Mesendoderm (in vitro differentiated cells): ENCODE results near the gene ZNF83.
A peak's percentile ranks its signal among the peaks of the same experiment; 100 is the strongest.
"Not testable (repeated sequence)": the region's sequence is repeated elsewhere in the genome, so short reads cannot be mapped to it uniquely, and the experiment has no call there.

ENCODE experiments used
- DNase-seq: peaks from one replicate; pipeline ENCODE4 v3.0.0; 2013
- H2AK5ac ChIP-seq: 2 replicates; pipeline ENCODE4 v1.6.1; 2013; ENCODE audit warnings: low read length, inconsistent platforms
- H2BK120ac ChIP-seq: 2 replicates; pipeline ENCODE4 v1.6.1; 2013; ENCODE audit warnings: low read depth, mild to moderate bottlenecking, low read length, moderate library complexity, mixed read lengths
- H2BK15ac ChIP-seq: replicated peaks from 2 replicates; pipeline ENCODE4 v1.6.1; 2013; ENCODE audit warnings: low read depth, mild to moderate bottlenecking, moderate library complexity
- H2BK5ac ChIP-seq: 2 replicates; pipeline ENCODE4 v1.6.1; 2013; ENCODE audit warnings: low read length, inconsistent platforms
- H3K18ac ChIP-seq: 2 replicates; pipeline ENCODE4 v1.6.1; 2013; ENCODE audit warnings: mild to moderate bottlenecking, low read length, mixed read lengths
- H3K23ac ChIP-seq: one replicate; pipeline ENCODE4 v1.6.1; 2013; ENCODE audit warnings: low read length
- H3K27ac ChIP-seq: 2 replicates; pipeline ENCODE4 v1.5.1; 2013; ENCODE audit warnings: low read depth, mild to moderate bottlenecking, inconsistent platforms, low read length, moderate library complexity
- H3K27me3 ChIP-seq: 2 replicates; pipeline ENCODE4 v1.6.1; 2013; ENCODE audit warnings: low read length, control low read depth, mild to moderate bottlenecking, inconsistent platforms; ENCODE audit not compliant: insufficient read depth, poor library complexity
- H3K36me3 ChIP-seq: 2 replicates; pipeline ENCODE4 v1.6.1; 2013; ENCODE audit warnings: low read length, inconsistent platforms; ENCODE audit not compliant: control insufficient read depth, insufficient read depth
- H3K4ac ChIP-seq: one replicate; pipeline ENCODE4 v1.6.1; 2013; ENCODE audit warnings: low read depth, mild to moderate bottlenecking, low read length, moderate library complexity
- H3K4me1 ChIP-seq: 2 replicates; pipeline ENCODE4 v1.6.1; 2013; ENCODE audit warnings: low read depth, low read length, inconsistent platforms; ENCODE audit not compliant: control insufficient read depth
- H3K4me2 ChIP-seq: 2 replicates; pipeline ENCODE4 v1.6.1; 2013; ENCODE audit warnings: low read length
- H3K4me3 ChIP-seq: 2 replicates; pipeline ENCODE4 v1.5.1; 2013; ENCODE audit warnings: mild to moderate bottlenecking, low read length
- H3K56ac ChIP-seq: one replicate; pipeline ENCODE4 v1.6.1; 2013; ENCODE audit warnings: low read length
- H3K79me1 ChIP-seq: 2 replicates; pipeline ENCODE4 v1.6.1; 2013; ENCODE audit warnings: low read length, inconsistent platforms
- H3K79me2 ChIP-seq: 2 replicates; pipeline ENCODE4 v1.6.1; 2013; ENCODE audit warnings: mild to moderate bottlenecking, low read length; ENCODE audit not compliant: control insufficient read depth, insufficient read depth
- H3K9ac ChIP-seq: 2 replicates; pipeline ENCODE4 v1.6.1; 2013; ENCODE audit warnings: low read length, inconsistent platforms
- H4K5ac ChIP-seq: one replicate; pipeline ENCODE4 v1.6.1; 2013; ENCODE audit warnings: low read length
- H4K8ac ChIP-seq: one replicate; pipeline ENCODE4 v1.6.1; 2013; ENCODE audit warnings: low read depth, mild to moderate bottlenecking, control low read depth, low read length, moderate library complexity
- WGBS: extraction: QIAGEN DNeasy Blood & Tissue Kit; methylation state at CpG from one replicate; pipeline ENCODE4 v1.1.7; 2013; ENCODE audit warnings: low lambda C conversion rate, missing lambda C conversion rate; ENCODE audit not compliant: insufficient coverage; ENCODE audit errors: extremely low coverage; 5-methylcytosine and 5-hydroxymethylcytosine counted together

ZNF83 gene

GRCh38 chr19:52621376-52621775, 16.8 kb downstream of the ZNF83 start:
- Histone ChIP-seq H2BK5ac (no peak overlapping the region), H3K23ac (no peak overlapping the region), H3K79me2 (no peaks in the 10 kb centered on the region), H3K4ac (no peak overlapping the region), H3K27ac (no peak overlapping the region), H4K5ac (no peak overlapping the region), H3K56ac (no peak overlapping the region), H3K9ac (no peak overlapping the region), H2BK120ac (no peak overlapping the region), H2BK15ac (no peak overlapping the region), H3K4me3 (no peak overlapping the region), H3K4me1 (no peaks in the 10 kb centered on the region), H3K27me3 (no peaks in the 10 kb centered on the region), H3K79me1 (peaks cover 3% of the 10 kb centered on the region), H3K4me2 (no peak overlapping the region), H2AK5ac (no peak overlapping the region), H3K36me3 (peaks cover 5% of the 10 kb centered on the region), H4K8ac (no peak overlapping the region), H3K18ac (no peak overlapping the region)
- no peak for DNase-seq
- WGBS, result no CpG with 5 or more reads among the region's 3 CpGs

GRCh38 chr19:52613299-52613906, 24.8 kb downstream of the ZNF83 start:
- no peaks in the 10 kb centered on the region for H3K4me1 ChIP-seq
- no CpG with 5 or more reads among the region's 5 CpGs for WGBS
- no peak overlapping the region for H3K23ac ChIP-seq
- H3K27ac ChIP-seq, result no peak overlapping the region
- DNase-seq, result no peak
- no peak overlapping the region for H3K18ac ChIP-seq
- H2BK120ac ChIP-seq, result no peak overlapping the region
- H3K4ac ChIP-seq, result no peak overlapping the region
- H4K8ac ChIP-seq, result no peak overlapping the region
- H3K4me3 ChIP-seq, result no peak overlapping the region
- no peak overlapping the region for H2BK15ac ChIP-seq
- H3K36me3 ChIP-seq, result peaks cover 6% of the 10 kb centered on the region
- H3K79me2 ChIP-seq, result no peaks in the 10 kb centered on the region
- H3K4me2 ChIP-seq, result no peak overlapping the region
- H3K27me3 ChIP-seq, result no peaks in the 10 kb centered on the region
- H3K79me1 ChIP-seq, result peaks cover 3% of the 10 kb centered on the region
- H4K5ac ChIP-seq, result no peak overlapping the region
- H2AK5ac ChIP-seq, result no peak overlapping the region
- H2BK5ac ChIP-seq, result no peak overlapping the region
- H3K9ac ChIP-seq, result no peak overlapping the region
- no peak overlapping the region for H3K56ac ChIP-seq

GRCh38 chr19:52603558-52604207, 34.5 kb downstream of the ZNF83 start:
- Histone ChIP-seq H4K8ac (no peak overlapping the region), H2AK5ac (no peak overlapping the region), H3K4ac (no peak overlapping the region), H3K79me2 (no peaks in the 10 kb centered on the region), H2BK5ac (no peak overlapping the region), H3K36me3 (no peaks in the 10 kb centered on the region), H3K23ac (no peak overlapping the region), H3K4me3 (no peak overlapping the region), H3K4me1 (no peaks in the 10 kb centered on the region), H3K56ac (no peak overlapping the region), H2BK15ac (no peak overlapping the region), H3K79me1 (peaks cover 2% of the 10 kb centered on the region), H3K9ac (no peak overlapping the region), H3K4me2 (no peak overlapping the region), H3K27ac (no peak overlapping the region), H4K5ac (no peak overlapping the region), H3K18ac (no peak overlapping the region), H3K27me3 (no peaks in the 10 kb centered on the region), H2BK120ac (no peak overlapping the region)
- WGBS, result no CpG with 5 or more reads among the region's 14 CpGs
- DNase-seq, result no peak

- H3K4ac ChIP-seq, result no peak overlapping the region
- H3K27ac ChIP-seq, result no peak overlapping the region
- H3K23ac ChIP-seq, result no peak overlapping the region
- no peak for DNase-seq
- no peaks in the 10 kb centered on the region for H3K27me3 ChIP-seq
- H4K8ac ChIP-seq, result no peak overlapping the region
- no peak overlapping the region for H3K4me3 ChIP-seq
- H2BK5ac ChIP-seq, result no peak overlapping the region
- no peaks in the 10 kb centered on the region for H3K36me3 ChIP-seq
- no peaks in the 10 kb centered on the region for H3K4me1 ChIP-seq
- no peak overlapping the region for H3K56ac ChIP-seq
- H2AK5ac ChIP-seq, result no peak overlapping the region
- no peak overlapping the region for H2BK120ac ChIP-seq
- H3K9ac ChIP-seq, result no peak overlapping the region
- no peak overlapping the region for H3K18ac ChIP-seq
- no peak overlapping the region for H4K5ac ChIP-seq
- no CpG with 5 or more reads among the region's 2 CpGs for WGBS
- peaks cover 2% of the 10 kb centered on the region for H3K79me1 ChIP-seq
- H3K4me2 ChIP-seq, result no peak overlapping the region
- no peaks in the 10 kb centered on the region for H3K79me2 ChIP-seq
- no peak overlapping the region for H2BK15ac ChIP-seq
These were observed 35.2 kb downstream of the ZNF83 start for GRCh38 chr19:52602941-52603340.

- peak overlapping the region; percentile 82 for H3K4me3 ChIP-seq
- H3K4me2 ChIP-seq, result peak overlapping the region; percentile 66
- not testable (repeated sequence) for H3K79me2 ChIP-seq, H2AK5ac ChIP-seq, H4K8ac ChIP-seq, H3K18ac ChIP-seq, H2BK5ac ChIP-seq, H3K27ac ChIP-seq, H3K4ac ChIP-seq, H3K27me3 ChIP-seq, H2BK120ac ChIP-seq, H4K5ac ChIP-seq, H2BK15ac ChIP-seq, H3K79me1 ChIP-seq, H3K23ac ChIP-seq, H3K36me3 ChIP-seq, H3K4me1 ChIP-seq
- no CpG with 5 or more reads among the region's 3 CpGs for WGBS
- H3K9ac ChIP-seq, result peak overlapping the region; percentile 91
- peak; percentile 35 for DNase-seq
- peak overlapping the region; percentile 91 for H3K56ac ChIP-seq
These were observed 36.2 kb downstream of the ZNF83 start for GRCh38 chr19:52601974-52602366.
